Mucosa of stomach (tissue), 1 donor: Measurements from ENCODE around the gene ALK.

ENCODE experiments used
- H3K27me3 ChIP-seq: one replicate; pipeline ENCODE4 v1.7.0; 2013; ENCODE audit warnings: mild to moderate bottlenecking, low read length; ENCODE audit not compliant: control insufficient read depth, insufficient read depth
- H3K36me3 ChIP-seq: one replicate; pipeline ENCODE4 v1.7.0; 2013; ENCODE audit warnings: low read length; ENCODE audit not compliant: control insufficient read depth, insufficient read depth
- H3K4me1 ChIP-seq: one replicate; pipeline ENCODE4 v1.7.0; 2013; ENCODE audit warnings: mild to moderate bottlenecking, low read length; ENCODE audit not compliant: control insufficient read depth, insufficient read depth
- H3K4me3 ChIP-seq: one replicate; pipeline ENCODE4 v1.7.0; 2013; ENCODE audit warnings: low read length
- H3K9ac ChIP-seq: one replicate; pipeline ENCODE4 v1.7.0; 2013; ENCODE audit warnings: mild to moderate bottlenecking, low read length, moderate library complexity
- H3K9me3 ChIP-seq: one replicate; pipeline ENCODE4 v1.7.0; 2013; ENCODE audit warnings: mild to moderate bottlenecking, low read length, moderate library complexity; ENCODE audit not compliant: control insufficient read depth
- donor health status: Pancreatic carcinoma.

The ALK gene

GRCh38 chr2:29804671-29805070 is 116.7 kb downstream of the ALK start:
- Histone ChIP-seq H3K36me3 (no peaks in the 10 kb centered on the region), H3K27me3 (peaks cover 5% of the 10 kb centered on the region), H3K4me3 (no peak overlapping the region), H3K9ac (no peak overlapping the region), H3K4me1 (peaks cover 3% of the 10 kb centered on the region), H3K9me3 (no peaks in the 10 kb centered on the region)

GRCh38 chr2:29803537-29803936 is 117.8 kb downstream of the ALK start:
- Histone ChIP-seq H3K36me3 (no peaks in the 10 kb centered on the region), H3K27me3 (peaks cover 5% of the 10 kb centered on the region), H3K4me1 (peaks cover 3% of the 10 kb centered on the region), H3K4me3 (no peak overlapping the region), H3K9ac (no peak overlapping the region), H3K9me3 (no peaks in the 10 kb centered on the region)

GRCh38 chr2:29802986-29803385 is 118.4 kb downstream of the ALK start:
- Histone ChIP-seq H3K36me3 (no peaks in the 10 kb centered on the region), H3K27me3 (peaks cover 5% of the 10 kb centered on the region), H3K9ac (no peak overlapping the region), H3K9me3 (no peaks in the 10 kb centered on the region), H3K4me1 (peaks cover 3% of the 10 kb centered on the region), H3K4me3 (no peak overlapping the region)

GRCh38 chr2:29799628-29800027 is 121.8 kb downstream of the ALK start:
- Histone ChIP-seq H3K9me3 (no peaks in the 10 kb centered on the region), H3K4me1 (no peaks in the 10 kb centered on the region), H3K27me3 (peaks cover 5% of the 10 kb centered on the region), H3K36me3 (no peaks in the 10 kb centered on the region), H3K4me3 (no peak overlapping the region), H3K9ac (no peak overlapping the region)

- H3K36me3 ChIP-seq: no peaks in the 10 kb centered on the region
- H3K27me3 ChIP-seq: peaks cover 5% of the 10 kb centered on the region
- H3K9me3 ChIP-seq: no peaks in the 10 kb centered on the region
- H3K9ac ChIP-seq: no peak overlapping the region
- no peak overlapping the region for H3K4me3 ChIP-seq
- H3K4me1 ChIP-seq: no peaks in the 10 kb centered on the region
These were observed 123.5 kb downstream of the ALK start for GRCh38 chr2:29797916-29798315.

- Histone ChIP-seq H3K4me3 (no peak overlapping the region), H3K4me1 (no peaks in the 10 kb centered on the region), H3K36me3 (no peaks in the 10 kb centered on the region), H3K27me3 (peaks cover 5% of the 10 kb centered on the region), H3K9me3 (no peaks in the 10 kb centered on the region), H3K9ac (no peak overlapping the region)
These were observed 124.9 kb downstream of the ALK start for GRCh38 chr2:29796446-29796845.

GRCh38 chr2:29789911-29790485 is 131.4 kb downstream of the ALK start:
- H3K4me1 ChIP-seq: peaks cover 26% of the 10 kb centered on the region
- H3K27me3 ChIP-seq: no peaks in the 10 kb centered on the region

GRCh38 chr2:29787473-29788465 is 133.6 kb downstream of the ALK start:
- no peak overlapping the region for H3K4me3 ChIP-seq
- no peak overlapping the region for H3K9ac ChIP-seq
- H3K36me3 ChIP-seq: no peaks in the 10 kb centered on the region
- H3K9me3 ChIP-seq: no peaks in the 10 kb centered on the region
- H3K4me1 ChIP-seq: peaks cover 26% of the 10 kb centered on the region
- no peaks in the 10 kb centered on the region for H3K27me3 ChIP-seq

More at GRCh38 chr2:29789911-29790485, 131.4 kb downstream of the ALK start:
- Histone ChIP-seq H3K4me3 (no peak overlapping the region), H3K36me3 (no peaks in the 10 kb centered on the region), H3K9ac (no peak overlapping the region), H3K9me3 (no peaks in the 10 kb centered on the region)

GRCh38 chr2:29786361-29786760 is 135.0 kb downstream of the ALK start:
- Histone ChIP-seq H3K9ac (no peak overlapping the region), H3K9me3 (no peaks in the 10 kb centered on the region), H3K36me3 (no peaks in the 10 kb centered on the region)

GRCh38 chr2:29783666-29784065 is 137.7 kb downstream of the ALK start:
- no peaks in the 10 kb centered on the region for H3K27me3 ChIP-seq
- H3K4me1 ChIP-seq: peaks cover 26% of the 10 kb centered on the region
- H3K9ac ChIP-seq: no peak overlapping the region
- no peak overlapping the region for H3K4me3 ChIP-seq
- H3K9me3 ChIP-seq: no peaks in the 10 kb centered on the region
- H3K36me3 ChIP-seq: no peaks in the 10 kb centered on the region

More at GRCh38 chr2:29786361-29786760, 135.0 kb downstream of the ALK start:
- Histone ChIP-seq H3K4me1 (peaks cover 26% of the 10 kb centered on the region), H3K27me3 (no peaks in the 10 kb centered on the region), H3K4me3 (no peak overlapping the region)

GRCh38 chr2:29782549-29783458 is 138.6 kb downstream of the ALK start:
- Histone ChIP-seq H3K27me3 (no peaks in the 10 kb centered on the region), H3K9me3 (no peaks in the 10 kb centered on the region), H3K4me3 (no peak overlapping the region), H3K9ac (no peak overlapping the region), H3K36me3 (no peaks in the 10 kb centered on the region), H3K4me1 (peaks cover 23% of the 10 kb centered on the region)
